ENCODE data around the gene KIAA0319L.

DNA sequence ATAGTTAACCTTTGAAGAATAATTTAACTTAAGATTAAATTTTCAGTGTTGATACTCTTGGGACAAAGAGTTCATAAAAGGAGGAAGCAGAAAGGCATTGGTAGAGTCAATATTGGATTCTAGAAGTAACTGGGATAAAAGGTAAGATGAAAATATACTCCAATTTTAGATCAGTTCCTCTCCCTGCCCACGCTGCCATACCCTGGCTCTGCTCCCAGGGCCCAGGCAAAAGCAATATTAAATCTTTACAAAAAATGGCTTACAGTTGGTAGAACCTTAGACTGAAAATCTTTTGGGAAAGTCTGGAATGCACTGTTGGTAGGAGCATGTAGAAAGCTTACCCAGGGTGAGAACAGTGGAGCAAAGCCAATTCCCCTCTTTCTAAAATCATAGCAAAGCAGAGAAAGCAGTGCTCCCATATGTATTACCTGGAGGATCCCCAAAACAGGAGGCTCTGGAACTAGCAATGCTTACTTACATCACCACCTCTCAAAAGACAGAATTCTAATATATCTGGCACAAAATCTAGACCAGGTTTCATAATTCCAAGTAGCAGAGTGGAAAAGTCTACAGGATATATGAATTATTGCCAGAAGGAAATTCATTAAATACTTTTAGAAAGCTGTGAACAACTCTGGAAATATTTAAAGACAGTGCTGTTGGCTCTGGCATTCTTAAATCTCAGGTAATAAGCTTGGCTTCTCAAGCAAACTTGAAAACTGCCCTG lies 24.5 kb downstream of the KIAA0319L start:
- TF ChIP-seq POLR2A (IDR thresholded peaks at IDR 0.05): no peak
- TF ChIP-seq, protein P1, sequence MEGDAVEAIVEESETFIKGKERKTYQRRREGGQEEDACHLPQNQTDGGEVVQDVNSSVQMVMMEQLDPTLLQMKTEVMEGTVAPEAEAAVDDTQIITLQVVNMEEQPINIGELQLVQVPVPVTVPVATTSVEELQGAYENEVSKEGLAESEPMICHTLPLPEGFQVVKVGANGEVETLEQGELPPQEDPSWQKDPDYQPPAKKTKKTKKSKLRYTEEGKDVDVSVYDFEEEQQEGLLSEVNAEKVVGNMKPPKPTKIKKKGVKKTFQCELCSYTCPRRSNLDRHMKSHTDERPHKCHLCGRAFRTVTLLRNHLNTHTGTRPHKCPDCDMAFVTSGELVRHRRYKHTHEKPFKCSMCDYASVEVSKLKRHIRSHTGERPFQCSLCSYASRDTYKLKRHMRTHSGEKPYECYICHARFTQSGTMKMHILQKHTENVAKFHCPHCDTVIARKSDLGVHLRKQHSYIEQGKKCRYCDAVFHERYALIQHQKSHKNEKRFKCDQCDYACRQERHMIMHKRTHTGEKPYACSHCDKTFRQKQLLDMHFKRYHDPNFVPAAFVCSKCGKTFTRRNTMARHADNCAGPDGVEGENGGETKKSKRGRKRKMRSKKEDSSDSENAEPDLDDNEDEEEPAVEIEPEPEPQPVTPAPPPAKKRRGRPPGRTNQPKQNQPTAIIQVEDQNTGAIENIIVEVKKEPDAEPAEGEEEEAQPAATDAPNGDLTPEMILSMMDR (IDR thresholded peaks at IDR 0.05): no peak

Measured in transverse colon (tissue), 3 donors.